ENCODE data around the gene CINP.
"Not testable (repeated sequence)": the region's sequence is repeated elsewhere in the genome, so short reads cannot be mapped to it uniquely, and the experiment has no call there.

The CINP gene

DNA sequence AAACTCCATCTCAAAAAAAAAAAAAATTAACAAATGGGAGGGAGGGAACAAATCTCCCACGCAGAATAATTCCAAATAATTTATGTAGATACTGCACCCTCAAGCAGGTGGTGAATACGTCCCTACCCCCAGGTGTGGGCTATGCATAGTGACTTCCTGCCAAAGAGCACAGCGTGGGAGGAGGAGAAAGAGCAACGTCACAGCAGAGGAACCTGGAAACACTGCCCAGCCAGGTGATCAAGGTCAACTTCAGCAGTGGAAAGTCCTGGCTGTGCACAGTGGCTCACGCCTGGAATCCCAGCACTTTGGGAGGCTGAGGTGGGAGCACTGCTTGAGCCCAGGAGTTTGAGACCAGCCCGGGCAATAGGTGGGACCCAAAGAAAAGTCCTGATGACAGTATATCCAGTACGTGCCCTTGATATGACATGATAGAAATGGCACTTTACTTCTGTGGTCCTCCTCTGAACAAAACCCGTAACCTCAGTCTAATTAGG is 9.5 kb downstream of the CINP start:
- no peak for DNase-seq (ENCODE audit: low read depth in 2 of 2)

DNA sequence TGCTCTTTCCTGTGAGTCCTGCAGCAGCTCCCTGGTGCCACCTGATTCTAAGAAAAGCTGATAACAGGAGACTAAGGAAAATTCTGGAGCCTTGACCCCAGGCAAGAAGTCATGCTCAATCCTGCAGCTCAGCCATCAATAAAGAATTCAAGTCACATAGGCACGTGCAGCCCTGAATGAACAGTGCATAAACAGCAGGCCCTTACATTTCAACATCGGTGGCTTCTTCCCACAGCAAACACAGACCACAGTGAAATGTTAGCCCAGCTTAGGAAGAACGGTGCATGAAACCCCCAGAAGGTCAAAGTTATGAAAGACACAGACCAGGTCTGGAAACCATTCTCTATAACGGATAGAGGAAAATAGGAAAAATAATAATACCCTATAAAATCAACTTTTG is 10.5 kb downstream of the CINP start:
- no peak for DNase-seq (ENCODE audit: low read depth in 2 of 2)

DNA sequence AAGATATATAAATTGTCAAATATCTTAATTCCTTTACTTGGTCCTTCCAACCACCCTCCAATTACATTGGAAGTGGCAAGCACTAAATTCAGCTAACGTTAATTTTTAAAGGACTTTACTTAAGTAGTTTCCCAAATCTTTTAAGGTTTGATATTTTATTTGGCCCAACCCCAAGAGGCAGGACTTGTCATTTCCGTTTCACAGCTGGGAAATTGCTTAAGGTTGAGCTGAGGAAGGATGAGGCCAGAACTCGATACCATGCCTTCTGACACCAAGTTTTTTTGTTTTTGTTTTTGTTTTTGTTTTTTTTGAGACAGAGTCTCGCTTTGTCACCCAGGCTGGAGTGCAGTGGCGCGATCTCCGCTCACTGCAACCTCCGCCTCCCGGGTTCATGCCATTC is 11.1 kb downstream of the CINP start:
- DNase-seq (ENCODE audit: low read depth in 2 of 2) = not testable (repeated sequence)

DNA sequence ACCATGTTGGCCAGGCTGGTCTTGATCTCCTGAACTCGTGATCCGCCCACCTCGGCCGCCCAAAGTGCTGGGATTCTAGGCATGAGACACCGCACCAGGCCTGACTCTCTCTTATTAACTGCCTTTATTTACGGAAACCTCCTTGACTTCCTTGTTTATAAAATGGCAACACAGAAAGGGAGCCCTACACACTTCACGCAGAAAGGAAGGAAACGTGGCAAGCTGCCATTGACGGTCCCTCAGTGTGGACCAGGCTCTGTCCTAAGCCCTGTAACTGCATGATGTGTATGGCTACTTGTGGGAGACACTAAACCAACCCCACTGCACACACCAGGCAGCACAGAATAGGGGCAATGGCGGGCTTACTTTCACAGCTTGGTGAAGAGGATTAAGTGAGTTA is 11.7 kb downstream of the CINP start:
- DNase-seq (ENCODE audit: low read depth in 2 of 2) = no peak

DNA sequence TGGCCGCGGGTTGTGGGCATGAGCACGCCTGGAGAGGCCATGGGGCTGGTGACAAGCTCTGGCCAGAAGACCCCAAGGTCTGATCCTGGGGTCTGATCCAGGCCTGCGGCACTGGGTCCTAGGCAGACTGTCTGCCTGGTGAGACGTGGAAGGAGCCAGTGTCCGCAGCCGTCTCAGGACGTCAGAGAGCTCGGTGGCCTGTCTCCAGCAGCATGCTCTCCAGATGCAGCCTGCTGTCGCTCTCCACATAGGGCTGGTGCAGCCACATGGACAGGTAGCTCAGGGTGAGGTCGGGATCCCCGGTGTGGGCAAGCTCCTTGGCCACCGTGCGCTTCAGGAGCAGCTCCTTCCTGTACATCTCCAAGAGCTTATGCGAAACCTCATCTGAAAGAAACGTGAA is 14.3 kb downstream of the CINP start:
- no peak for DNase-seq (ENCODE audit: low read depth in 2 of 2)

DNA sequence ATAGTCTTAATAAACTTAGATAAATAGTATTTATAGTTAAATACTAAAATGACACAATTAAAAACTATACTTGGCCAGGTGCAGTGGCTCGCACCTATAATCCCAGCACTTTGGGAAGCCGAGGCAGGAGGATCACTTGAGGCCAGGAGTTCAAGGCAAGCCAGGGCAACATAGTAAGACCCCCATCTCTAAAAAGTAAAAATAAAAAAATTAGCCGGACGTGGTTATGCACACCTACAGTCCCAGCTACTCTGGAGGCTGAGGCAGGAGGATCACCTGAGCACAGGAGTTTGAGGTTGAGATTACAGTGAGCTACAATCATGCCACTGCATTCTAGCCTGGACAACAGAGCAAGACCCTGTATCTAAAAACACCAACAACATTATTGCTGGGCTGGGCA is 16.0 kb downstream of the CINP start:
- no peak for DNase-seq (ENCODE audit: low read depth in 2 of 2)

DNA sequence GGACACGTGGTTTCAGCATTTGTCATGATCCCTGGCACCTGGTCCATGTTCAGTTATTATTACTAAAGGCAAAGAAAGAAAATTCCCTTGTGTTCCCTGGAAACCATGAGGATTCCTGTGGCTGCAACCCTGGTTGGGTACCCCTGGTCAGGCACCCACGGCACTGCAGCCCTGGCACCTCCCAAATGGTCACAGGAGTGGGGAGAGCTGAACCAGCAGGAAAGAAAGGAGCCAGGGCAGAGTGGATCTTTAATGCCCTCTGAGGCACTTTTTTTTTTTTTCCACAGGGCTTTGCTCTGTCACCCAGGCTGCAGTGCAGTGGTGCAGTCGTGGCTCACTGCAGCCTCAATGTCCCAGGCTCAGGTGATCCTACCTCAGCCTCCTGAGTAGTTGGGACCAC is 17.5 kb downstream of the CINP start:
- DNase-seq (ENCODE audit: low read depth in 2 of 2) = no peak

DNA sequence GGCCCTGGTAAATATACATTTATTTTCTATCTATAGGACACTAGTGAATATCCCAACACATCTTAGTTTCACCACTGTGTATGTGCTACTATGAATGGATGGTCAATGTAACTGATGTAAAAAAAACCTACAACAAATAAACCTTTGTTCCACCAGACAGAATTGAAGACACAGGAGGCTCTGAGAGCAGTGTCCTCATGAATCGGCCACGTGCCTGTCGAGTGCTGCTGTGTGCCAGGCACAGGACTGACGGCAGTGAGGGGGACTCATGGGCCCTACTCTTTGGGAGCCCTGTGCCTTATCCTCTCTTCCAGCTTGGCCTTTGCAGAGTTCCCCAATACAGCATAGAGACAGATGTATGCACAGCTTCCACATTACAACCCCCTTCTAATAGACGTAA is 18.2 kb downstream of the CINP start:
- DNase-seq (ENCODE audit: low read depth in 2 of 2) = no peak

DNA sequence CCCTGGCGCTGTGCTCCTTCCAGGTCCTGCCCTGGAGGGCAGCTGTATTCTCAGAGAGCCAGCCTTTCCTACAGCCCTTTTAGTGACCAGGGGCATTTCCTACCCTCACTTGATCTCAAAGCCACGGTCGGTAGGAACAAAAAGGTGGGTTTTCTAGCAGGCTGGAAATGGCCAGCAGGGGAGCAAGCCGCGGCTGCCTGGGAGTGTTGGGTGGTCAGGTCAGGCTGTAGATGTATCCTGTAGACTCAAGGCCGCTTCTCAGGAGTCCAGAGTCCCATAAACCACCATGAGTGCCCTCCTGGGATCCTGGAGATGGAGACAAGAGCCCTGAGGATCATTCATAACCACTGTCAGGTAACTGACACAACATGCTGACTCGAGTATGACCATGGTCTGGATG is 18.6 kb downstream of the CINP start:
- DNase-seq (ENCODE audit: low read depth in 2 of 2) = no peak

DNA sequence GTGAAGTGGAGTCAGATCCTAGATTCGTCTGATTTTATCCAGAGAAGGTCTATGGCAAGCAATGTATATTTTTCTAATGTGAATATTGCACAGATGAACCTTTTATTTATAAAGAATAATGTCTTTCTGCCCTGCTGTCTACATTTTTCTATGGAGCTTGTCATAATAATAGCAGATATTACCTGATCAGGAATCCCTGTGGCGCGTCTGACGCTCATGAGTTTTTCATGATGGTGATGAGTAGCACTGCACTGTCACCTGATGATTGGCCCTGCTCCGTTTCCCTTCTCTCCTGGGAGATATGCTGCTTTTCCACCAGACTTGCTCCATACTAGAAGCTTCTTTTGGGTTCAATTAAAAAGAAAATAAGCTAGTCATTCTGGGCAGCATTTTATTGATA is 20.5 kb downstream of the CINP start:
- no peak for DNase-seq (ENCODE audit: low read depth in 2 of 2)

DNA sequence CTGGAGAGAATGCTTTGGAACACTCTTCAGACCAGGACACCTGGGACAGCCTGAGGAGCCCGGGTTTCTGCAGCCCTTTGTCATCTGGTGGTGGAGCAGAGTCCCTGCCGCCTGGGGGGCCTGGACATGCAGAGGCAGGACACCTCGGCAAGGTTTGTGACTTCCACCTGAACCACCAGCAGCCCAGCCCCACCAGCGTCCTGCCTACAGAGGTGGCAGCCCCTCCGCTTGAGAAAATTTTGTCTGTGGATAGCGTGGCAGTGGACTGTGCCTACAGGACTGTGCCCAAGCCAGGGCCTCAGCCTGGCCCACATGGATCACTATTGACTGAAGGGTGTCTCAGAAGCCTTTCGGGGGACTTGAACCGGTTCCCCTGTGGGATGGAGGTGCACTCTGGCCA is 21.1 kb downstream of the CINP start:
- no peak for DNase-seq (ENCODE audit: low read depth in 2 of 2)

DNA sequence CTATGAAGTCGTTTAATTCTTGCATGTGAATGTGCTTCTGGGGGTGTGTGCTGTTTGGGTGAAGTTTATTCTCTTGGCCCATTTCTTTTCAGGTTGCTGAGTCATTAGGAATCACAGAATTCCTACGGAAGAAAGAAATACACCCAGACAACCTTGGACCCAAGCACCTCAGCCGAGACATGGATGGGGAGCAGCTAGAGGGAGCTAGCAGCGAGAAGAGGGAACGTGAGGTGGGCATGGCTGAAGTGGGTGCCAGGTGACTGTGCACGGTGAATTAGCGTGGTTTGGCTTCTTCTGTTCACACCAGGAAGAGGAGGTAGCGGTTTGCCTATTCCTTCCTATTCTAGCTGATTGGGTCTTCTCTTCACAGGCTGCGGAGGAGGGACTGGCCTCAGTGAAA is 24.0 kb downstream of the CINP start:
- DNase-seq (ENCODE audit: low read depth in 2 of 2) = no peak

DNA sequence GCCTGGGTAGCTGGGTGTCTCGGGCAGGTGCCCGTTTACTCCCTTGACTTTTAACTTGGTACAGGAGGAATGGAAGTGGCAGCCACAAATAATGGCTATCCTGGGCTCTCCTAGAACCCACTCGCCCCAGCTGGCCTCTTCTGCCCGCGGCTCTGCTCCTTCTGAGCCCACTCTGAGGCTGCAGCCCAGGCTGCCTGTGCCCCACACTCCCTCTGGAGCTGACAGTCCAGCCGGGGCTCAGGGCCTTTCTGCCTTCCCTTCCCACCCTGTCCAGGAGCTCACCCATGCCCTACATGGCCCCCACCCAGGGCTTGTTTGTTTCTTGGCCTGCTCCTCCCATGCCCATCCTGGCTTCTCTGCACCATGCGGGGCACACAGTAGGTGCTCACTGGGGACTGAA is 27.5 kb downstream of the CINP start:
- no peak for DNase-seq (ENCODE audit: low read depth in 2 of 2)

DNA sequence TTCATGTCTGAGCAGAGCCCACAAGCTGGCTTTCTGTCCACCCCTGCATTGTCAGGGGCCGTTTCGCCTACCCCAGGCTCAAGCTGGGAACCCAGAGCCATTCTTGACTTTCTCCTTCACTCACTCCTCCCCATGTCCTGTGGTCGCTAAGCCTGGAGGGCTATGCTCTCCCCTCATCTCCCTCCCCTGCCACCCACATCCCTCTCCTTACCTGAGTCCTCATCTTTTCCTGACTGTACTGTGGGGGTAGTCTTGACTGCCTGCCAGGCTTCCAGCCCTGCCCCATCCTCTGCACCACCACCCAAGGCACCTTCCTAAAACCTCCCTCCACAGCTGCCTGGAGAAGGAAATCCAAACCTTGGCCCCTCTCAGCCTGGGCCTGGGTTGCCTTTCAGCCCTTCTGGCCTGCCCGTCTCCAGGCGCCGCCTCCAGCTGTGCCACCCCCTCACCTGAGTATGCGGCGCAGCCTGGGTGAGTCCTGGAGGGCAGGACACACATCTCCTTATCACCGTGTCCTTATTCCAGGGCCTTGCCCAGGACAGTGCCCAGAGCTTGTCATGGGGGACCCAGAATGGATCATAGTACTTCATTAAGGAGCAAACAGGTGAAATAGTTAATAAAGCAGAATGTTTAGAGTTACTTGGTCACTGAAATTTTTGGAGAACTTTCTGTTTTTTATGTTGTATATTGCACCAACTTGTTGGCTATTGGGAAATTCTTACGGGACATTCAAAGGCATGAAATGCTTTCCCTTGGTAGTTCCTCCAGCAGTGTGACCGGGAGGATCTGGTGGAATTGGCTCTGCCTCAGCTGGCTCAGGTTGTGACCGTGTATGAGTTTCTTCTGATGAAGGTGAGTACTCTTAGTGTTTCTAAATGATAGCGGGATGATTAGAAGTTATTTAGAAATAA is 28.6 kb downstream of the CINP start:
- DNase-seq (ENCODE audit: low read depth in 2 of 2) = no peak

DNA sequence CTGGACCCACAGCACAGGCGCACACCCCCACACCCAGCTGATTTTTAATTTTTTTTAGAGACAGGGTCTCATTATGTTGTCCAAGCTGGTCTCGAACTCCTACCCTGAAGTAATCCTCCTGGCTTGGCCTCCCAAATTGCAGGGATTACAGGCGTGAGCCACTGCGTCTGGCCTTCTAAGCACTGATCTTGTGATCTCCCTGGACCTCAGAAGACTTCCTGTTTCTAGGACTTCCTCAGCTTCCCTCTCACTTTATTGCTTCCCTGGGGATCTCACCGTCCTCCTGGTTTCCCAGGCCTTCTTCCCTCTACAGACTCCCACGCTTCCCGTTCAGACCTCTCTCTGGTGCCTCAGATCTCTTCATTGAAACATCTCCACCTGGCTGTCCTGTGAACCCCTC is 29.3 kb downstream of the CINP start:
- no peak for DNase-seq (ENCODE audit: low read depth in 2 of 2)

DNA sequence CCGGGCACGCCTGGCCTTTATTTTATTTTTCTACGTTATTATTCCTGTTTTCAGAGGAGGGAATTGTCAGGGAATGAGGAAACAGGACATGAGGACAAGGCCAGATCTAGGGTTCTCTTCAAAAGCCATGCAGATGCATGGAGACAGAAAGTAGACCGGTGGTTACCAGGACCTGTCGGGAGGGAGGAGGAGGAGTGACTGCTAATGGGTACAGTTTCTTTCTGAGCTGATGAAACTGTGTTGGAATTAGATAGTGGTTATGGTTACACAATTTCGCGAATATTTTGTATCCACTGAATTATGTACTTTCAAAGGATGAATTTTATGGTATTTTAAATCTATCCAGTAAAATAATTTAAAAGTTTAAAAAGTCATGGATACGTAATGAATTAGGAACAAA is 31.9 kb downstream of the CINP start:
- DNase-seq (ENCODE audit: low read depth in 2 of 2) = no peak

DNA sequence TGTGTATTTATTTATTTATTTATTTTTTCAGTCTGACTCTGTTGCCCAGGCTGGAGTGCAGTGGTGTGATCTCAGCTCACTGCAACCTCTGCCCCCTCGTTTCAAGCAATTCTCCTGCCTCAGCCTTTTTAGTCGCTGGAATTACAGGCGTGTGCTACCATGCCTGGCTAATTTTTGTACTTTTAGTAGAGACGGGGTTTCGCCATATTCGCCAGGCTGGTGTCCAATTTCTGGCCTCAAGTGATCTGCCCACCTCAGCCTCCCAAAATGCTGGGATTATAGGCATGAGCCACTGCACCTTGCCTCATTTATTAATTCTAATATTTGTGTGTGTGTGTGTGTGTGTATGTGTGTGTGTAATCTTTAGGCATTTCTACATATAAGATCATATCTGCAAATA is 33.3 kb downstream of the CINP start:
- DNase-seq (ENCODE audit: low read depth in 2 of 2) = not testable (repeated sequence)

DNA sequence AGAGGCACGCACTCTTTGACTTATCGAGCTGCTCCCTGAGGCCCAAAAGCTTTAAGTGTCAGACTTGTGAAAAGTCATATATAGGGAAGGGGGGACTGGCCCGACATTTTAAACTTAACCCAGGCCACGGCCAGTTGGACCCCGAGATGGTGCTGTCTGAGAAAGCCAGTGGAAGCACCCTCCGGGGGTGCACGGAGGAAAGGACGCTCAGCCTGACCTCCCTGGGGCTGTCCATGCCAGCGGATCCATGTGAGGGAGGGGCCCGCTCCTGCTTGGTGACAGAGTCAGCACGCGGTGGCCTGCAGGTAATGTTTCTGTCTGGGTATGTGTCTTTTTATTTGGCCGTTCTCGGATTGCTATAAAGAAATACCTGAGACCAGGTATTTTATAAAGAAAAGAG is 36.1 kb downstream of the CINP start:
- DNase-seq (ENCODE audit: low read depth in 2 of 2) = no peak

DNA sequence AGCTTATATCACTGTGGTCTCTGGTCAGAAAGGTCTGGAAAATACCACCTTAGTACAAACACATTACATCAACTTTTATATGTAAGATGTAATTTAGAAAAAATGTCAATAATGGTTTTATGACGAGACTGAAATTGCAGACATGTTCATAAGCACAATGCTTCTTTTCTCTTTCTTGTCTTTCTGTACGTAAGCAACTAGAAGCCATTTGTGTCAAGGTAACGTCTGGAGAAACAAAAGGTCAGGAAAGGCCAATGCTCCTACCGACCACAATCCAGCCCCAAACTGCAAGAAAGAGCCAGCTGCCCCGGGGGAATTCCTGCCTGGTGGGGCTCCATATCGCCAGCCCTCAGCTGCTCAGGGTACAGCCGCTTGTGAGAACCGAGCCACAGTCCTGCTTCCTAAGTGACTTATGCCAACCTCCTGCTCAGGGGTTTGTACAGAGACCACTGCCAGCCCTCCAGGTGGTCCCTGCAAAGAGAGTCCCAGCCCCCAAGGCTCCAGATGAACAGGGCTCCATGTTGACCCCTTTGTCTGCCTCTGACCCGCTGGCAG is 36.8 kb downstream of the CINP start:
- DNase-seq (ENCODE audit: low read depth in 2 of 2) = no peak

DNA sequence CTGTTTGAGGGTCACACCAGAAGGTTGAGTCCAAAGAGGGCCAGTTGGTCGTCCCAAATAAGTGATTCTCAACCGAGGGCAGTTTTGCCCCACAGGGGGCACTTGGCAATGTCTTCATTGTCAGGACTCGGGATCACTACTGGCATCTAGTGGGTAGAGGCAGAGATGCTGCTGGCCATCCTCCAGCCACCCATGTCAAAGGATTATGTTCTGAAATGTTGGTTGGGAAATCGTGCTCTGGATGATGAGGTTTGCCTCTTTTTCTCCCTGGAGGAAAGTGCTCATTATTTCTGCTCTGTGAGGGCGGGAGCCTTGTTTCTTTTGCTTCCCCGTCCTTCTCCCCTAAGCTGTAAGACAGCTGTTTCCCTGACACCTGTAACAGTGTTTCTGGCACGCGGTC is 39.6 kb downstream of the CINP start:
- no peak for DNase-seq (ENCODE audit: low read depth in 2 of 2)

DNA sequence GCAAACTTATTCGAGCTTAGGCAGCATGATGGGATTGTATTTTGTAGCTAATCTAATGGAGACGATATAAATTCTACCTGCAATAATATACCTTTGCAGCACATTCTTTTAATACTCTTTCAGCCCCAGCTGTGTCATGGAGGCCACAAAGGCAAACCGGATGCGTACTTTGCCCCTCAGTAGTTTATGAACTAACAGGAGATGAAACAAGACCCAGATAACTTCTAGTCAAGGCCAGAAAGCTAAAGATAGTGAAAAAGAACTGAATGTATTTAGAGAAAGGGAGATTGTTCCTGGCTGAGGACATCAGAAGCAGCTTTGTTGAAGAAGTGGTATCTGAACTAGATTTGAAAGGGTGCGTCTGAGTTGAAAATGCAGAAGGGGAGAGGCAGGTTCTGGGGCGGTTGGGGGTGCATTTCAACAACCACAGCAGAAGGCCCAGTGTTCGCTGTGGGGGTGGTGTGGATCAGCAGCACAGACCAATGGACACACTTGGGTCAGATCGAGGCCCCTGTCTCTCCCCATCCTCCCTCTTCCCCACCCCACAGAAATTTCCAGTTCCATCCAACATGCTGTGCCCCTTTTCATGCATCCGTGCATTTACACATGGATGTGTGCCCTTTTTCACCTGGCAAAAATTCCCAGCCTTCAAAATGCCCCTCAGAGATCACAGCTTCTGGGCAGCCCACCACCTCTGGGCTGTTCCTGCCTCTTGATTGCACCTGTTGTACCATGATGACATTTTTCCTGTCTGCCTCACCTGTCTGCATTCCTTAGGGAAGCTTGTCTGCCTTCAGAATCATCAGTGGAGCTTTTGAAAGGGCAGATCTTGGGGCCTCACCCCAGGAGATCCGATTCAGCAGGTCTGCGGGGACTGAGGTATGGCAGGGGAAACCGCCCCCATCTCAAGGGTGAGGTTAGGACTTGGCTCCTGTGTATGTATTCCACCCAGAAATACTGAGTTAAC is 41.0 kb downstream of the CINP start:
- DNase-seq (ENCODE audit: low read depth in 2 of 2) = no peak
